Heart left ventricle (tissue), 13 donors: ENCODE results near the gene NTNG2.

Source experiments
- POLR2A ChIP-seq, 2 donors: fragments of 450-650 bp; IDR thresholded peaks; one replicate each; pipeline ENCODE4 v1.6.1; 2017; ENCODE audit warnings: antibody characterized with exemption in 2 of 2, mild to moderate bottlenecking in 2 of 2, moderate library complexity in 2 of 2
- TF ChIP-seq, protein P1 (sequence below), 12 donors: fragments of 200-600 bp; sonication (generic) in 4 of 12; IDR thresholded peaks; one replicate each; pipeline versions ENCODE4 v1.5.0 to v1.8.0; 2018 to 2022; ENCODE audit warnings: antibody characterized with exemption in 12 of 12, mild to moderate bottlenecking in 5 of 12
- donor health status: ischemic (EF 13 %, LVEDD 7.1; RV severe dilation, severe dysfunction).
- donor health status: DM: no; HTN: yes; CAD: no.
- donor health status: DM: no; HTN: no; CAD: no.
- donor health status: ischemic (EF 25% LVEDD 6.9; RV normal size, moderate dysfunction).
- donor health status: ischemic (EF 25% LVEDD 5.7; RV mildly dilated, moderate dysfunction).
- donor health status: ischemic (EF 35%, LVEDD 5.7; RV mildly dilated, moderate dysfunction).
- donor health status: nonischemic (EF 11% LVEDD 7.7; RV severe dilation, severe dysfunction).
- donor health status: DM: yes; HTN: yes; CAD: no.
- donor health status: PGD.
- donor health status: ischemic (EF 29% LVEDD 5.4; RV normal size, mild dysfunction).
- donor health status: nonischemic (EF 23%, LVEDD 6.1; RV moderate dilation, normal function).

DNA sequence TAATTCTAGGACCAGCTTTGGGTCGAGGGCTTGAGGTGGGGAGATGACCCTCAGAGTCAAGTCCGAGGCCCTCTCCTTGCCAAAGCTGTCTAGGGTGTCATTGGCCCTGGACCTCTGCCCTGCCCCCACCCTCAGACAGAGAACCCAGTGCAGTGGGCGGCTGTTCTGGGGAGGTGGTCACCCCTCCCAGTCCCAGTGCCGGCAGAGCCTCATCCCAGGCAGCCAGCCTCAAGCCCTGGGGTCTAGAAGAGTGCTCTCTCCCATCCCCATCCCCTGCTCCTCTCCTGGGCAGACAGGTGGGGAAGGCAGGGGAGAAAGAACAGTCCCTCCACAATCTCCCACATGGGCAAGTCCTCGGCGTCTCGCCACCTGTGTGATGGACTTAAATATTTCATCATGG is 7.0 kb downstream of the NTNG2 start:
- TF ChIP-seq, protein P1, sequence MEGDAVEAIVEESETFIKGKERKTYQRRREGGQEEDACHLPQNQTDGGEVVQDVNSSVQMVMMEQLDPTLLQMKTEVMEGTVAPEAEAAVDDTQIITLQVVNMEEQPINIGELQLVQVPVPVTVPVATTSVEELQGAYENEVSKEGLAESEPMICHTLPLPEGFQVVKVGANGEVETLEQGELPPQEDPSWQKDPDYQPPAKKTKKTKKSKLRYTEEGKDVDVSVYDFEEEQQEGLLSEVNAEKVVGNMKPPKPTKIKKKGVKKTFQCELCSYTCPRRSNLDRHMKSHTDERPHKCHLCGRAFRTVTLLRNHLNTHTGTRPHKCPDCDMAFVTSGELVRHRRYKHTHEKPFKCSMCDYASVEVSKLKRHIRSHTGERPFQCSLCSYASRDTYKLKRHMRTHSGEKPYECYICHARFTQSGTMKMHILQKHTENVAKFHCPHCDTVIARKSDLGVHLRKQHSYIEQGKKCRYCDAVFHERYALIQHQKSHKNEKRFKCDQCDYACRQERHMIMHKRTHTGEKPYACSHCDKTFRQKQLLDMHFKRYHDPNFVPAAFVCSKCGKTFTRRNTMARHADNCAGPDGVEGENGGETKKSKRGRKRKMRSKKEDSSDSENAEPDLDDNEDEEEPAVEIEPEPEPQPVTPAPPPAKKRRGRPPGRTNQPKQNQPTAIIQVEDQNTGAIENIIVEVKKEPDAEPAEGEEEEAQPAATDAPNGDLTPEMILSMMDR (IDR thresholded peaks at IDR 0.05) = no peak
- TF ChIP-seq POLR2A (IDR thresholded peaks at IDR 0.05) = no peak
